A673 (cell line): ENCODE results near the gene KIT. TPM values are rescaled to one million over a fixed set of nuclear protein-coding genes. Genes with fewer than 3 reads are reported as not detected.
A peak's percentile ranks its signal among the peaks of the same experiment; 100 is the strongest.

Experiments
- BruUV-seq: library from RNA; stranded (reverse); fragments of 400-500 nt; replicated peaks from 2 replicates; lab custom pipeline; 2021; lab: Mats Ljungman, UMichigan
- CTCF ChIA-PET: fragments of 300-600 bp; sonication (Branson Sonifier 250); formaldehyde crosslinking; loops from one replicate; lab custom pipeline; 2022; ENCODE audit warnings: antibody characterized with exemption; lab: Charles Lee
- POLR2A ChIA-PET: fragments of 300-600 bp; sonication (Branson Sonifier 250); formaldehyde crosslinking; loops from one replicate; lab custom pipeline; 2022; ENCODE audit warnings: antibody characterized with exemption; ENCODE audit not compliant: low non-redundant PET; lab: Charles Lee
- DNase-seq: peaks from one replicate; pipeline ENCODE4 v3.0.0-alpha.2; 2015; ENCODE audit warnings: low spot score
- H3K27ac ChIP-seq: fragments of 200-600 bp; sonication (generic); 2 replicates; pipeline ENCODE4 v1.5.1; 2016; ENCODE audit warnings: mixed run types, low read depth, mild to moderate bottlenecking, mixed read lengths, antibody characterized with exemption, low read length; ENCODE audit not compliant: poor library complexity, severe bottlenecking
- H3K27me3 ChIP-seq: fragments of 200-600 bp; sonication (generic); replicated peaks from 2 replicates; pipeline ENCODE4 v1.6.1; 2017; ENCODE audit warnings: mixed run types, low read depth, mild to moderate bottlenecking, mixed read lengths, antibody characterized with exemption, low read length; ENCODE audit not compliant: insufficient read depth, poor library complexity
- H3K36me3 ChIP-seq: fragments of 200-600 bp; sonication (generic); 2 replicates; pipeline ENCODE4 v1.6.1; 2016; ENCODE audit warnings: mixed run types, mild to moderate bottlenecking, mixed read lengths, antibody characterized with exemption, low read length; ENCODE audit not compliant: insufficient read depth, poor library complexity, severe bottlenecking
- H3K4me1 ChIP-seq: fragments of 200-600 bp; sonication (generic); 2 replicates; pipeline ENCODE4 v1.6.1; 2017; ENCODE audit warnings: mixed run types, mild to moderate bottlenecking, mixed read lengths, antibody characterized with exemption, low read length; ENCODE audit not compliant: insufficient read depth, poor library complexity, severe bottlenecking
- H3K4me3 ChIP-seq: fragments of 200-600 bp; sonication (generic); 2 replicates; pipeline ENCODE4 v1.5.1; 2016; ENCODE audit warnings: low read depth, mixed run types, mild to moderate bottlenecking, mixed read lengths, low read length; ENCODE audit not compliant: poor library complexity, severe bottlenecking
- H3K9me3 ChIP-seq: fragments of 200-600 bp; sonication (generic); 2 replicates; pipeline ENCODE4 v1.6.1; 2016; ENCODE audit warnings: mixed run types, low read depth, mild to moderate bottlenecking, mixed read lengths, antibody characterized with exemption, low read length; ENCODE audit not compliant: poor library complexity, severe bottlenecking
- CTCF ChIP-seq: fragments of 300-800, 200-600 bp; sonication (generic); conservative IDR thresholded peaks from 2 replicates; pipeline ENCODE4 v1.5.1; 2017; ENCODE audit warnings: low read depth, mild to moderate bottlenecking, antibody characterized with exemption, low read length, moderate library complexity, mixed read lengths
- EZH2 ChIP-seq: fragments of 200-600 bp; sonication (generic); IDR thresholded peaks from 2 replicates; pipeline ENCODE4 v1.6.1; 2017; ENCODE audit warnings: borderline replicate concordance, low read depth, mild to moderate bottlenecking, mixed read lengths, antibody characterized with exemption, low read length; ENCODE audit not compliant: poor library complexity, severe bottlenecking
- intact Hi-C: fragments of 100-400 bp; cut with micrococcal nuclease; formaldehyde crosslinking; loops from one replicate; pipeline ENCODE4 v1.10.0; 2022; ENCODE audit not compliant: unreplicated experiment
- total RNA-seq: library from RNA; stranded (reverse); gene quantifications from 2 replicates; pipeline ENCODE4 v1.2.3, GENCODE V29; 2021

The KIT gene
- total RNA-seq, 1 experiment from 2014 or later: 9.5 TPM

GRCh38 chr4:54678826-54679225 is 21.1 kb downstream of the KIT start:
- no peaks in the 10 kb centered on the region for H3K27me3 ChIP-seq
- POLR2A ChIA-PET: no interaction called here
- no peaks in the 10 kb centered on the region for H3K36me3 ChIP-seq
- BruUV-seq: no TSS peak
- H3K9me3 ChIP-seq: no peaks in the 10 kb centered on the region
- H3K27ac ChIP-seq: peak overlapping the region; percentile 90
- TF ChIP-seq CTCF (no peak), EZH2 (no peak)
- intact Hi-C loops: loop anchor here (2.0 to 5.0 kb wide), 2 partner anchors 282 to 357 kb away; no protein-coding TSS in a partner anchor
- DNase-seq: peak; percentile 51
- H3K4me3 ChIP-seq: no peak overlapping the region
- H3K4me1 ChIP-seq: peaks cover 63% of the 10 kb centered on the region
- CTCF ChIA-PET: interaction anchor here (0.6 kb wide), 1 partner anchor 42 kb away, joined by 4 read pairs; no protein-coding TSS in a partner anchor

DNA sequence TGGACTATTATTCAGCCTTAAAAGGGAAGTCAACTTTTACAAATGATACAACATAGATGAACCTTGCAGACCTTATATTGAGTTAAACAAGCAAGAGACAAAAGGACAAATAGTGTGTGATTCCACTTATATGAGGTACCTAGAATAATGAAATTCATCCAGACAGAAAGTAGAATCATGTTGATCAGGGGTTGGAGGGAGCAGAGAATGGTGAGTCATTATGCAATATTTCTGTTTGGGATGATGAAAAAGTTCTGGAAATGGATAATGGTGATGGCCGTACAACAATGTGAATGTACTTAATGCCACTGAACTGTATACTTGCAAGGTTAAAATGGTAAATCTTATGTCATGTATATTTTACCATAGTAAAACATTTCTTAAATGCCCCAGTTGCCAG is 22.1 kb downstream of the KIT start:
- CTCF ChIA-PET: no interaction called here

GRCh38 chr4:54683616-54684346 is 26.0 kb downstream of the KIT start:
- ChIA-PET POLR2A (no interaction called here), CTCF (no interaction called here)
- intact Hi-C loops: no loop called here
- no TSS peak for BruUV-seq
- Histone ChIP-seq H3K9me3 (no peaks in the 10 kb centered on the region), H3K27me3 (no peaks in the 10 kb centered on the region), H3K27ac (no peak overlapping the region), H3K4me3 (no peak overlapping the region), H3K4me1 (peaks cover 21% of the 10 kb centered on the region), H3K36me3 (no peaks in the 10 kb centered on the region)
- TF ChIP-seq CTCF (peak; percentile 32), EZH2 (no peak)
- DNase-seq: peak; percentile 17

More for the DNA sequence above, 22.1 kb downstream of the KIT start:
- Histone ChIP-seq H3K9me3 (no peaks in the 10 kb centered on the region), H3K27ac (peak overlapping the region; percentile 90), H3K4me1 (peaks cover 54% of the 10 kb centered on the region), H3K36me3 (no peaks in the 10 kb centered on the region), H3K4me3 (no peak overlapping the region), H3K27me3 (no peaks in the 10 kb centered on the region)
- POLR2A ChIA-PET: no interaction called here
- intact Hi-C loops: loop anchor here (2.0 to 5.0 kb wide), 2 partner anchors 281 to 358 kb away; no protein-coding TSS in a partner anchor
- no TSS peak for BruUV-seq
- no peak for TF ChIP-seq CTCF
- TF ChIP-seq EZH2: no peak
- DNase-seq: no peak
